Spleen (tissue), 11 donors: ENCODE measurements around the gene PAX3. TPM values are rescaled to one million over a fixed set of nuclear protein-coding genes. Genes with fewer than 3 reads are reported as not detected.

Experiments used
- DNase-seq: peaks from one replicate; pipeline ENCODE4 v3.0.0-alpha.2; 2020
- H3K27ac ChIP-seq, 8 donors: fragments of 200-600 bp; sonication (generic) in 7 of 8; 1 replicate in 4 of 8; 2 replicates in 4 of 8; pipeline versions ENCODE4 v1.5.0 to v1.8.0; 2016 to 2021; ENCODE audit warnings: inconsistent platforms in 4 of 8, mild to moderate bottlenecking in 4 of 8, moderate library complexity in 1 of 8
- H3K27me3 ChIP-seq, 7 donors: fragments of 200-600 bp; sonication (generic) in 6 of 7; replicated peaks in 1 of 7; 1 replicate in 4 of 7; 2 replicates in 3 of 7; pipeline versions ENCODE4 v1.5.0 to v1.8.0; 2016 to 2021; ENCODE audit warnings: inconsistent platforms in 3 of 7, mild to moderate bottlenecking in 1 of 7
- H3K36me3 ChIP-seq, 6 donors: fragments of 200-600 bp; sonication (generic) in 5 of 6; 1 replicate in 4 of 6; 2 replicates in 2 of 6; pipeline versions ENCODE4 v1.5.0 to v1.8.0; 2016 to 2021; ENCODE audit warnings: inconsistent platforms in 2 of 6
- H3K4me1 ChIP-seq, 6 donors: fragments of 200-600 bp; sonication (generic) in 5 of 6; 1 replicate in 3 of 6; 2 replicates in 3 of 6; pipeline versions ENCODE4 v1.5.0 to v1.8.0; 2016 to 2021; ENCODE audit warnings: inconsistent platforms in 3 of 6
- H3K4me3 ChIP-seq, 8 donors: fragments of 200-600 bp; sonication (generic) in 7 of 8; 1 replicate in 4 of 8; 2 replicates in 4 of 8; pipeline versions ENCODE4 v1.5.0 to v1.8.0; 2016 to 2021; ENCODE audit warnings: inconsistent platforms in 4 of 8, mild to moderate bottlenecking in 4 of 8, moderate library complexity in 2 of 8
- H3K9me3 ChIP-seq, 8 donors: fragments of 200-600 bp; sonication (generic) in 7 of 8; 1 replicate in 4 of 8; 2 replicates in 4 of 8; pipeline versions ENCODE4 v1.5.0 to v1.8.0; 2016 to 2021; ENCODE audit warnings: inconsistent platforms in 4 of 8
- CTCF ChIP-seq, 11 experiments: fragments of 200-600 bp in 7 of 11; fragments of 450-650 bp in 4 of 11; sonication (generic) in 4 of 11; IDR thresholded peaks in 8 of 11; conservative IDR thresholded peaks in 3 of 11; 1 replicate in 7 of 11; 2 replicates in 4 of 11; pipeline versions ENCODE4 v1.4.0 to v1.8.0; 2016 to 2021; ENCODE audit warnings: antibody characterized with exemption in 11 of 11, inconsistent platforms in 4 of 11, mild to moderate bottlenecking in 1 of 11
- POLR2A ChIP-seq, 3 donors: fragments of 450-650 bp; IDR thresholded peaks; one replicate each; pipeline ENCODE4 v1.5.1; 2017; ENCODE audit warnings: antibody characterized with exemption in 3 of 3, mild to moderate bottlenecking in 1 of 3
- POLR2AphosphoS5 ChIP-seq, 3 donors: sonication (generic); formaldehyde crosslinking; IDR thresholded peaks; one replicate each; pipeline ENCODE4 v1.5.1; 2017; ENCODE audit warnings: antibody characterized with exemption in 3 of 3
- WGBS, 5 donors: extraction: QIAGEN DNeasy Blood & Tissue Kit in 3 of 5; methylation state at CpG; one replicate each; pipeline versions ENCODE4 v1.1.5 to v1.1.7; 2013 to 2018; 5-methylcytosine and 5-hydroxymethylcytosine counted together
- intact Hi-C: fragments of 100-400 bp; cut with DNase I; formaldehyde crosslinking; loops from one replicate; pipeline ENCODE4 v1.15.0; 2023; ENCODE audit warnings: low total_unique reads
- polyA plus RNA-seq, 3 donors: library from polyadenylated mRNA; stranded (reverse); fragments of 200-250 nt; gene quantifications; one replicate each; pipeline ENCODE4 v1.2.1, GENCODE V29; 2013
- total RNA-seq, 7 donors: library from RNA; depleted of rRNA in 3 of 7; stranded (reverse); fragments of >200 nt in 3 of 7; fragmentation: NEBNext Ultra II Directional in 4 of 7; extraction: Animal tissue kit (Norgen Biotek cat#: 25700) in 4 of 7; gene quantifications; one replicate each; pipeline versions ENCODE4 v1.1.0 to v1.2.1, GENCODE V29; 2016 to 2021
- donor health status: healthy with polysubstance abuse.
- donor health status: DM: no; HTN: no; CAD: no; lungs with moderate emphysema.
- donor health status: DM: no; HTN: no; CAD: no.
- donor health status: Bipolar disorder and iron deficiency.
- donor health status: healthy.
- donor health status: DM: no; HTN: no; CAD: no.
- donor health status: DM: yes; HTN: yes; CAD: no.

PAX3 gene
- total and polyA plus RNA-seq, 10 donors = 0.26 TPM; not detected in 9

- Histone ChIP-seq H3K27ac (no peak overlapping the region), H3K9me3 (no peaks in the 10 kb centered on the region), H3K27me3 (peaks cover 0 to 11% (median 0%) of the 10 kb centered on the region in 7 donors), H3K4me1 (no peaks in the 10 kb centered on the region), H3K4me3 (no peak overlapping the region), H3K36me3 (no peaks in the 10 kb centered on the region)
- no peak for TF ChIP-seq CTCF (IDR thresholded peaks at IDR 0.05 in 8 of 11, conservative IDR thresholded peaks at IDR 0.05 in 3 of 11)
- no peak for DNase-seq
- intact Hi-C loops = no loop called here
Observed at GRCh38 chr2:222179592-222179991, 119.2 kb downstream of the PAX3 start.

- Histone ChIP-seq H3K4me3 (no peak overlapping the region), H3K9me3 (no peaks in the 10 kb centered on the region), H3K27me3 (peaks cover 0 to 16% (median 0%) of the 10 kb centered on the region in 7 donors), H3K36me3 (no peaks in the 10 kb centered on the region), H3K27ac (no peak overlapping the region), H3K4me1 (no peaks in the 10 kb centered on the region)
- no peak for DNase-seq
- intact Hi-C loops = no loop called here
- WGBS, 5 donors = 75 to 88% (median 81%) methylated on average over 4 of the region's 4 CpGs
- TF ChIP-seq POLR2AphosphoS5 (IDR thresholded peaks at IDR 0.05) = no peak
- TF ChIP-seq POLR2A (IDR thresholded peaks at IDR 0.05) = no peak
- TF ChIP-seq CTCF (IDR thresholded peaks at IDR 0.05 in 8 of 11, conservative IDR thresholded peaks at IDR 0.05 in 3 of 11) = no peak
Observed at GRCh38 chr2:222178450-222178849, 120.3 kb downstream of the PAX3 start.

GRCh38 chr2:222176890-222177289 is 121.9 kb downstream of the PAX3 start:
- Histone ChIP-seq H3K9me3 (no peaks in the 10 kb centered on the region), H3K36me3 (no peaks in the 10 kb centered on the region), H3K4me1 (no peaks in the 10 kb centered on the region), H3K27ac (no peak overlapping the region), H3K4me3 (no peak overlapping the region), H3K27me3 (peaks cover 0 to 16% (median 0%) of the 10 kb centered on the region in 7 donors)
- no peak for DNase-seq
- WGBS, 5 donors = 25 to 39% (median 31%) methylated on average over 3 of the region's 3 CpGs
- intact Hi-C loops = no loop called here
- TF ChIP-seq CTCF (IDR thresholded peaks at IDR 0.05 in 8 of 11, conservative IDR thresholded peaks at IDR 0.05 in 3 of 11) (no peak), POLR2A (IDR thresholded peaks at IDR 0.05) (no peak), POLR2AphosphoS5 (IDR thresholded peaks at IDR 0.05) (no peak)

GRCh38 chr2:222174450-222174849 is 124.3 kb downstream of the PAX3 start:
- DNase-seq = no peak
- no peaks in the 10 kb centered on the region for H3K9me3 ChIP-seq
- 21 to 31% (median 22%) methylated on average over 3 of the region's 3 CpGs for WGBS, 5 donors
- peaks cover 0 to 16% (median 0%) of the 10 kb centered on the region in 7 donors for H3K27me3 ChIP-seq
- H3K36me3 ChIP-seq = no peaks in the 10 kb centered on the region
- H3K4me1 ChIP-seq = no peaks in the 10 kb centered on the region
- H3K27ac ChIP-seq = no peak overlapping the region
- intact Hi-C loops = no loop called here
- TF ChIP-seq CTCF (IDR thresholded peaks at IDR 0.05 in 8 of 11, conservative IDR thresholded peaks at IDR 0.05 in 3 of 11) = no peak
- no peak for TF ChIP-seq POLR2A (IDR thresholded peaks at IDR 0.05)
- TF ChIP-seq POLR2AphosphoS5 (IDR thresholded peaks at IDR 0.05) = no peak
- no peak overlapping the region for H3K4me3 ChIP-seq
